HG03064 (cell line): Measurements from ENCODE around the gene CAPZA1.

Source experiments
- ATAC-seq: cut with Tn5 transposase; IDR thresholded peaks from one replicate; pipeline ENCODE4 v1.9.1; 2021; ENCODE audit warnings: low read depth; ENCODE audit not compliant: unreplicated experiment

Gene CAPZA1

GRCh38 chr1:112674986-112675727 is 55.5 kb downstream of the CAPZA1 start:
- ATAC-seq: peak; percentile 32

- no peak for ATAC-seq
Measured at GRCh38 chr1:112675728-112676381, 56.2 kb downstream of the CAPZA1 start.

GRCh38 chr1:112676543-112676942 is 56.9 kb downstream of the CAPZA1 start:
- ATAC-seq: no peak

GRCh38 chr1:112677501-112677900 is 57.9 kb downstream of the CAPZA1 start:
- no peak for ATAC-seq

GRCh38 chr1:112678605-112679004 is 59.0 kb downstream of the CAPZA1 start:
- no peak for ATAC-seq

GRCh38 chr1:112685913-112686312 is 66.3 kb downstream of the CAPZA1 start:
- no peak for ATAC-seq

- ATAC-seq: no peak
Measured at GRCh38 chr1:112686417-112686816, 66.8 kb downstream of the CAPZA1 start.

GRCh38 chr1:112686835-112687234 is 67.2 kb downstream of the CAPZA1 start:
- ATAC-seq: no peak

- ATAC-seq: no peak
Measured at GRCh38 chr1:112687361-112687760, 67.7 kb downstream of the CAPZA1 start.

GRCh38 chr1:112687785-112688496 is 68.3 kb downstream of the CAPZA1 start:
- ATAC-seq: no peak

GRCh38 chr1:112688781-112689193 is 69.2 kb downstream of the CAPZA1 start:
- ATAC-seq: no peak

- no peak for ATAC-seq
Measured at GRCh38 chr1:112689196-112689841, 69.7 kb downstream of the CAPZA1 start.

GRCh38 chr1:112689842-112690237 is 70.2 kb downstream of the CAPZA1 start:
- ATAC-seq: no peak

GRCh38 chr1:112692681-112693080 is 73.0 kb downstream of the CAPZA1 start:
- ATAC-seq: no peak

GRCh38 chr1:112693821-112694220 is 74.2 kb downstream of the CAPZA1 start:
- ATAC-seq: no peak

- no peak for ATAC-seq
Measured at GRCh38 chr1:112694363-112694929, 74.8 kb downstream of the CAPZA1 start.

GRCh38 chr1:112695276-112695675 is 75.6 kb downstream of the CAPZA1 start:
- ATAC-seq: no peak

- ATAC-seq: no peak
Measured at GRCh38 chr1:112696578-112697314, 77.1 kb downstream of the CAPZA1 start.

GRCh38 chr1:112697781-112698201 is 78.2 kb downstream of the CAPZA1 start:
- ATAC-seq: no peak
